HG02885 (cell line): ENCODE measurements around the gene SCG2.
"Not testable (repeated sequence)": the region's sequence is repeated elsewhere in the genome, so short reads cannot be mapped to it uniquely, and the experiment has no call there.

ENCODE experiments used
- ATAC-seq: cut with Tn5 transposase; IDR thresholded peaks from one replicate; pipeline ENCODE4 v1.9.1; 2021; ENCODE audit warnings: mild to moderate bottlenecking; ENCODE audit not compliant: unreplicated experiment, poor library complexity

SCG2 gene

DNA sequence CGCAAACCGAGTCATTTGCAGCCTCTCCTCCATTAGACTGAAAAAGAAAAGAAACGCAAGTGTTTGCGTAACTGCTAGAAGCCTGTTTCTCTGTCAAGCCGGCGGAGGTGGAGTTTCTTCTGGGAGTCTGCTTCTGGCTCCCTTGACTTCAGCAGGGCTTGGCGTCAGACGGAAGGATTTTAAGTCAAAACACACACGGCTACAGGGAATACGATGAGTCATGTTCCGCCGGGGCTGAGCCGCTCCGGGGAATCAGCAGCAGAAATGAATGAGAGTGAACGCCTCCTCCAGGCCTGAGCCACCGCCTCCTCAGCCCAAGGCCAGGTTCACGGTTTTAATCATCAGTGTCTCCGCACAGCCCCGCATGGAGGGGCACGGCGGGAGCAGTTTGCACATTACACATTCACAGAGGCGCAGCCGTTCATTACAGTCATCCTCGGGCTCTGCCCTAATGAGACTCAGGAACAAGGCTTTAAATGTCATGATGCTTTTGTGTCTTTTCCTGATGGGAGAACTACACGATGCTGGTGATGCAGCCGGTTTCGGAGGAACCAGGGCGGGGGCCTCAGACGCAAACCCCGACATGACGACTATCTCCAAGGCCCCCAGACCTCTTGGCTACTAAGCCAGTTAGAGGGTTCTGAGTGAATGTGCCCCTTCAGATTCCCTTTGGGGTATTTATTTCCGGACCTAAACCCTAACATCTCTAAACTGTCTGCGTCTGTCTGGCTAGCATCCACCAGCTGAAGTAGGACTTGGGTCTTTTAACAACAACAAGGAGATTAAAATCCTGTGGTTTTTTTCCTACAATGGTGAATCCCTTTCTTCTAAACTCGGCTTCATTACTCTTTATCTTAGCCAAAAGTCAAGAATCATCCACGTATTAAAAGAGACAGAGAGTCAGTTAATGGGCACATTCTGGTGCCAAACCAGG, 11.1 kb upstream of the SCG2 start:
- no peak for ATAC-seq

DNA sequence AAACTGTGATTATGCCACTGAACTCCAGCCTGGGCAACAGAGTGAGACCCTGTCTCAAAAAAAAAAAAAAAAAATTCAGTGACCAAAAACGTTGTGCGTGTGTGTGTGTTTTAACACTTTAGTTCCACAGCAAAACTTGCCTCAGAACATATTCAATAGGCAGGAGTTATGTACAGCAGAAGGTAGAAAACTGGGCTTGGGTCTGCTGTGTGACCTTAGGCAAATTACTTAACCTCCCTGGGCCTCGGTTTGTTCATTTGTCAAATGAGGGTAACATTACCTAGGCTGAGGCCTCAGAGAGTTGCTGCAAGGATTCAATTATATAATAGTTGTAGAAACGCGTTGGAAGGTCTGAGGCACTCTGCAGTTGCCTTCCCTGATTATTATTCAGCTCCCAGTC, 10.3 kb upstream of the SCG2 start:
- no peak for ATAC-seq

DNA sequence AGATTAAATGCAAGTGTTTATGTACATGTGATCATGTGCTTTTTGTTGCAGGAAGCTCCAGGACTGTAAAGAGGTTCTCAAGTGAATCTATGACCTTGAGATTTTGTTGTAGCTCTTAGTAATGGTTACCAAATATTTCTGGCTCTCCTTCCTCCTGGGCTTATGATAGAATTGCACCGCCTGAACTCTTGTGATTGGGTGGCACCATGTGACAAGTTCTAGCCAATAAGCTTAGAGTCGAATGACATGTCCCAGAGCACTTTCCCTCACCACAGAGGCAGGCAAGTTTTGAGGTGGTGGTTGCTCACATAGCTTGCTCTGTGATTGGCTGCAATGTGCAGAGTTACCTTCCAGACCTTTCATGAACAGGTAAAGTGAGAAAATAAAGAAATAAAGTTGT, 8.9 kb upstream of the SCG2 start:
- ATAC-seq, result no peak

- no peak for ATAC-seq
These were observed 5.3 kb upstream of the SCG2 start for GRCh38 chr2:223607476-223607875.

GRCh38 chr2:223606946-223607345, 4.8 kb upstream of the SCG2 start:
- no peak for ATAC-seq

DNA sequence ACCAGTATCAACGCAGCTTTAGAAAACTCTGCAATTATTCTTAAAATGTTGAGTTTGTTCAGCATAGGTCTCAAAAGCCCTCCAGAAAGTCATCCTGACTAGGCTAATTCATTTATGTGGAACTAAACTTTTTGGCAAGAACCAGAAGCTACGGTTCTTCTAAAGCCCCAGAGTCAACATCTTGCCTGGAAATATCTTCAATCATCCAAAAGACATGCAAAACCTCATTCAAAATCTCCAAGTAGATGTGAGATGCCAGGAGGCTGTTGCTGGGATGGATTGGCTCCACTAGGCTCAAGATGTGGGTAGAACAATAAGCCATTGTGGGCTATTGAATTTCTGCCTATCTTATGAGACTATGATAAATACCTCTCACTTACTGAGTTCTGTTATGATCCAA, 2.1 kb upstream of the SCG2 start:
- no peak for ATAC-seq

GRCh38 chr2:223602972-223603371, 811 bp upstream of the SCG2 start:
- no peak for ATAC-seq

DNA sequence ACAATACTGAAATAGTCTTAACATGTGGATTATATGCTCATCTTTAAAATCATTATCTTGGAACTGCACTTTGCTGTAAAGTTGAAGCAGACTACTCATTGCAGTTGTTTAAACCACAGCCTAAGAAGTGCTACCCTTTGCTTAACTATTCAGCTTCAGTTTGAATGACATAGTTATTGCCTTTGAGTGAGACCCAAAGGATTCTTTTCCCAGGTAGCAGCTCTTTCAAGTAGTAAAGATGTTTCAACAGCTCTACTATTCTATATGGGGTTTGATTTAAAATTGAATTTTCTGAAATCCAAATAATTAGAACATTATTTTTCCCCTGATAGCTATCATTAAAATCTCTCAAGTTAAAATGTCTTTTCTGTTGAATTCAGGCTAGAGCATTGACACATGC, 1.1 kb downstream of the SCG2 start:
- no peak for ATAC-seq

DNA sequence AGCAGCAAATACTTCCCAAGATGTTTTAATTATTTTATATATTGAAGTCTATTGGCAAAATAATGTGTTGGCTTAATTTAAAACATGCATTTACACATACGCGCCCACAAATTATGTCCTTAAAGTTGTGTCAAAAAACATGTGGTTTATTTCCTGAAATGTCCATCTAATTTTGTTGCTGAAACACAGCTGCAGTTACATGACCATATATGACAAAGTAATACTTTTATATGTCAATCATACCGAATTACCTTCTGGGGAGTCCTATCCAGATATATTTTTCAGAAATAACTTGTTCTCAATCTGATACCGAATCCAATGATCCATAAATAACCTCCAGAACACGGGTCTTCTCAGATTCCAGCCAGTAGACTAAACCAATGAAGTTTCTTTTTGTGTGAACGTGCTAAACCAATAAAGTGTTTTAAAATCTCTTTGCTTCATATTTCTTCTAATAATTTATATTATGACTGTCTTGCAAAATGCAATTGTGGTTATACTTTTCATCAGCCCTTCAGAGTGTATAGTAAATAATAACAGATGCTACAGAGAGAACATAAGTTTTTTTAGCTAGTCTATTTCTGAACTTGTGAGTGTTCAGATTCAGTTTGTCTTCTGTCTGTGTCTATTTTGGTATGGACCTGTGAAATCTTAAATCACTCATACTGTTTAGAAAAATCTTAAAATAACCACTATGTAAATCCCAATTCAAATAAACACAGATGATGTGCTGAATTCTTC, 2.4 kb downstream of the SCG2 start:
- ATAC-seq, result no peak

DNA sequence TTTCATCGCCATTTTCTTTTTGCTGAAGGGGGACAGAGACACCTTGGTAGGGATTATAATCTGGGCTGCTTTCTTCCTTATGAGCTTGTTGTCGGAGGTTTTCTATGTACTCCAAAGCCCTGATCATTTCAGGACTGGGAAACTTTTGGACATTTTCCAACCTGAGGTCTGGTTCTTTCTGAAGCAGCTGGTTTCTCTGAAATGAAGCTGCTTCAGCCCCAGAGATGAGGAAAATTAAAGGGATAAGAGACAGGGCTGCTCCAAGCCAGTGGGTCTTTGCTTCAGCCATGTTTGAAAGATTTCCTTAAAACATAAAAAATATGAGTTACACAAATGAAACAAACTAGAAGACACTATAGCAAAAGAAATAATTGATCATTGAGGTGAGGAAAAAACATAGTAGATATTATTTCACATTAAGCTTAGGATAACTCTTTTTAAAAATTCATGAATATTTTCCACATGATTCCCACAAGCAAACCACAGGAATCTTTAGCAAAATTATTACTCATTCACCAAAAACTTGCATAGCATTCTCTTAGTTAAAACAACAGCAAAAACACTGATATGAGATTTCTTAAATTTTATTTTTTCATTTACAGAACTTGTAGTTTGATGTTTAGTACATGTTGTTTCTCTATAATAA, 3.0 kb downstream of the SCG2 start:
- no peak for ATAC-seq

GRCh38 chr2:223597076-223597475, 5.1 kb downstream of the SCG2 start:
- ATAC-seq, result no peak

- ATAC-seq, result no peak
These were observed 6.0 kb downstream of the SCG2 start for GRCh38 chr2:223596208-223596607.

DNA sequence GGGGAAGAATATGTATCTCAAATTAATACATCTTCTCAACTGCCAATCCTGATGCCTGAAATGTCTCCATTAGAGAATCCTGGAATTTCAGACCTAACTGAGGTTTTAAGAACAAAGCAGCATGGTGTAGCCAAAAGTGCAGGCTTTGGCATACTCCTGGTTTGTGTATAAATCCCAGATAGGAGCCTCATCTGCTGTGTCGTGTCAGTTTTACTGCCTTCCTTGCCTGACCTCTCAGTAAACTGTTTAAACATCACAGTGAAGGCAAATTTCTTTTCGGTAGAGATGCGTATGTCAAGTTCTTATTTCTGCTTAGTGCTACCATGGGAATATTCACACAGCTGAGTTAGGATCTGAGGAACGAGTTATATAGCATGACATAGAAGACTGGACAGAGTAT, 7.3 kb downstream of the SCG2 start:
- no peak for ATAC-seq

- no peak for ATAC-seq
These were observed 7.9 kb downstream of the SCG2 start for GRCh38 chr2:223594259-223594658.

- ATAC-seq, result not testable (repeated sequence)
These were observed 9.5 kb downstream of the SCG2 start for GRCh38 chr2:223592689-223593088.

GRCh38 chr2:223591596-223591995, 10.6 kb downstream of the SCG2 start:
- no peak for ATAC-seq

DNA sequence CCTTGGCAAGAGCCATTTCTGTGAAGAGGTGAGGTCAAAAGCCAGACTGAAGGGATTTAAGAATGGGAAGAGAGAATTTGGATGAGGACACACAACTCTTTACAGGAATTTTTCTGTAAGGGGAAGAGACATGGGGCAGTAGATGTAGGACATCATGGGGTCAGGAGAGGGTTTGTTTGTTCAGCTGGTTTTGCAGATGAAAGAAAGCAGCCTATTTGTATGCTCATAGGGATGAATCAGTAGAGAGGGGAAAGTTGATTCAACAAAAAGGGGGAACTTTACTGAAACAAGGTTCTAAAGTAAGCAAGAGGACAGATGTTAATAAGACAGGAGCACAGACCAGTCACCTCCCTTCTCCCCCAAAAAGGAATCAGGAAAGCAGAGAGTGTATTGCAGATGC, 11.2 kb downstream of the SCG2 start:
- ATAC-seq, result no peak

DNA sequence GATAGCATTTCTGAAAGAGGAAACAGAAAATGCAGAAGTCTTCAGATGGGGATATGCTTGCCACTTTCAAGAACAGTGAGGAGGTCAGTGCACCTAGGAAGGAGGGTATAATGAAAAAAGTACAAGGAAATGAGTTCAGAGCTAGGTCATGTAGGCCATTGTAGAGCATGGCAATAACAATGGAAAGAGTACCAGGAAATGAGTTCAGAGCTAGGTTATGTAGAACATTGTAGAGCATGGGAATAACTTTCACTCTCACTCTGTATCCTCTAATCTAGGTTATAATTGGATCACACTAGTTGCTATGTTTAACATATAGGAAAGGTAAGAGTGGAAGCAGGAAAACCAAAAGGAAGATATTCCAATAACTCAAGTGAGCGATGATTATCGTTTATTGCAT, 12.3 kb downstream of the SCG2 start:
- ATAC-seq, result no peak

DNA sequence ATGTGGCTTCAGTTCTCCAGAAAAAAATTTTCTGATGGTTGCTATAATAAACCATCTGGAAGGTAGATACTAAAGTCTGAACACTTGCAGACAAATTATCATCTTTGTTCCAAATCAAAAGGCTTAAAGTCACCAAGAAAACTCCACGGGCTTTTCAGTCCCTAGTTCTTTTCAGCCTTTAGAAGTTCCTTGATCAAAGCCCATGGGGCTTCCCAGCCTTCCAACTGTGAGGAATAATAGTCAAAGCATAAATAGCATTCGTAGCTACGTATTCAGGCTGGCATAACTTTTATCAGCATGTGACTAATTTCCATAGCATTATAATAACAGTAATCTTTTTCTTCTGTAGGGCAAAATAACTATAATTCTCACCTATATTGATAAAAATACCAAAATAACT, 13.9 kb downstream of the SCG2 start:
- ATAC-seq, result no peak

GRCh38 chr2:223587301-223587700, 14.9 kb downstream of the SCG2 start:
- ATAC-seq, result no peak

- no peak for ATAC-seq
These were observed 15.9 kb downstream of the SCG2 start for GRCh38 chr2:223586261-223586660.
